ENCODE measurements around the gene PCIF1.
A peak's percentile ranks its signal among the peaks of the same experiment; 100 is the strongest.

Gene PCIF1

DNA sequence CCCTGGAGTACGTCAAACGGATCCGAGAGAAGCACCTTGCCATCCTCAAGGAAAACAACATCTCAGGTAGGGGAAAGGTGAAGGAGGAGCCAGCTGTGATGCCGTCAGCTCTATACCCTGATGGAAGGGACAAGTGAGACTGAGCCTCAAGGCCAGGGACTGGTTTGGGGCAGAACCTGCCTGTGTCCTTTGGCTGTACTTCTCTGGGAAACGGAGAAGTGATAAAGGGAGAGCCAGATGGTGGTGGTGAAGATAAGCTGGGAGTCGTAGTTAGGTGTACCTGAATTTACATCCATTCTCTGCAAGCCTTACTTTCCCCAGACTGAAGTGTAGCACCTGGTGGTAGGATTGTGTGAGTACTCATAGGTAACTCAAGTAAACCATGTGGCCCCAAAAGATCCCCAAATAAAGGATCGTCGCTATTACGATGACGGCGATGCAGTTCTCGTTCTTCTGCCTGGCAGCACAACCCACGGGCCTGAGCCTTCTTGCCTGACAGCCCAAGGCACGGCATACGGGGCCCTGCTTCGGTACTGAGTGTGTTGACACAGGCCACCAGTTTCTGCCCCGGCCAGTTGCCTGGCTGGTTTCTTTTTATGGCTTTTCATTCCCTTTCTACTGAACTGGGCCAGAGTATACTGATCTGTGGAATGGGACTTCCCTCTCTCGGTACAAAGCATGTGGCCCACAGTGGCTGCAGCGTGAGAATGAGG lies 10.6 kb downstream of the PCIF1 start:
- Histone ChIP-seq H3K4me3 (ENCODE audit: low read depth, low read length) (no peak overlapping the region), H3K27me3 (replicated peaks) (no peaks in the 10 kb centered on the region), H3K27ac (no peak overlapping the region), H3K36me3 (replicated peaks) (peaks cover 73% of the 10 kb centered on the region)
- TF ChIP-seq, protein P1, sequence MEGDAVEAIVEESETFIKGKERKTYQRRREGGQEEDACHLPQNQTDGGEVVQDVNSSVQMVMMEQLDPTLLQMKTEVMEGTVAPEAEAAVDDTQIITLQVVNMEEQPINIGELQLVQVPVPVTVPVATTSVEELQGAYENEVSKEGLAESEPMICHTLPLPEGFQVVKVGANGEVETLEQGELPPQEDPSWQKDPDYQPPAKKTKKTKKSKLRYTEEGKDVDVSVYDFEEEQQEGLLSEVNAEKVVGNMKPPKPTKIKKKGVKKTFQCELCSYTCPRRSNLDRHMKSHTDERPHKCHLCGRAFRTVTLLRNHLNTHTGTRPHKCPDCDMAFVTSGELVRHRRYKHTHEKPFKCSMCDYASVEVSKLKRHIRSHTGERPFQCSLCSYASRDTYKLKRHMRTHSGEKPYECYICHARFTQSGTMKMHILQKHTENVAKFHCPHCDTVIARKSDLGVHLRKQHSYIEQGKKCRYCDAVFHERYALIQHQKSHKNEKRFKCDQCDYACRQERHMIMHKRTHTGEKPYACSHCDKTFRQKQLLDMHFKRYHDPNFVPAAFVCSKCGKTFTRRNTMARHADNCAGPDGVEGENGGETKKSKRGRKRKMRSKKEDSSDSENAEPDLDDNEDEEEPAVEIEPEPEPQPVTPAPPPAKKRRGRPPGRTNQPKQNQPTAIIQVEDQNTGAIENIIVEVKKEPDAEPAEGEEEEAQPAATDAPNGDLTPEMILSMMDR (IDR thresholded peaks at IDR 0.05; ENCODE audit: low read depth, low read length, missing control alignments): peak; percentile 31
- in situ Hi-C loops (cut with HindIII; ENCODE audit: low pct_ligation_motif_present, low sequenced_read_pairs): no loop called here
- no peak for DNase-seq

DNA sequence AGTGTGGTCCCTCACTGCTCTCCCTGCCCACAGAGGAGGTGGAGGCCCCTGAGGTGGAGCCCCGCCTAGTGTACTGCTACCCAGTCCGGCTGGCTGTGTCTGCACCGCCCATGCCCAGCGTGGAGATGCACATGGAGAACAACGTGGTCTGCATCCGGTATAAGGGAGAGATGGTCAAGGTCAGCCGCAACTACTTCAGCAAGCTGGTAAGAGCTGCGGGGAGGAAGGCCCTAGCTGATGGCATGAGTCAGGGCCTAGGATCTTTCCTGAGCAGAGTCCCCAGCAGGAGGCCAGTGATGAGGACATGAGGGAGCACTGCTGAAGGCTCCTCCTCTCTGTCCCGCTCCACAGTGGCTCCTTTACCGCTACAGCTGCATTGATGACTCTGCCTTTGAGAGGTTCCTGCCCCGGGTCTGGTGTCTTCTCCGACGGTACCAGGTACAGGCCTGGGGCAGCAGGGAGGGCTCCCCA lies 11.2 kb downstream of the PCIF1 start:
- H3K27me3 ChIP-seq (replicated peaks): no peaks in the 10 kb centered on the region
- in situ Hi-C loops (cut with HindIII; ENCODE audit: low pct_ligation_motif_present, low sequenced_read_pairs): no loop called here
- H3K36me3 ChIP-seq (replicated peaks): peaks cover 73% of the 10 kb centered on the region
- peak overlapping the region; percentile 9 for H3K27ac ChIP-seq
- DNase-seq: peak; percentile 76
- H3K4me3 ChIP-seq (ENCODE audit: low read depth, low read length): no peak overlapping the region
- TF ChIP-seq, protein P1 (IDR thresholded peaks at IDR 0.05; ENCODE audit: low read depth, low read length, missing control alignments): no peak

DNA sequence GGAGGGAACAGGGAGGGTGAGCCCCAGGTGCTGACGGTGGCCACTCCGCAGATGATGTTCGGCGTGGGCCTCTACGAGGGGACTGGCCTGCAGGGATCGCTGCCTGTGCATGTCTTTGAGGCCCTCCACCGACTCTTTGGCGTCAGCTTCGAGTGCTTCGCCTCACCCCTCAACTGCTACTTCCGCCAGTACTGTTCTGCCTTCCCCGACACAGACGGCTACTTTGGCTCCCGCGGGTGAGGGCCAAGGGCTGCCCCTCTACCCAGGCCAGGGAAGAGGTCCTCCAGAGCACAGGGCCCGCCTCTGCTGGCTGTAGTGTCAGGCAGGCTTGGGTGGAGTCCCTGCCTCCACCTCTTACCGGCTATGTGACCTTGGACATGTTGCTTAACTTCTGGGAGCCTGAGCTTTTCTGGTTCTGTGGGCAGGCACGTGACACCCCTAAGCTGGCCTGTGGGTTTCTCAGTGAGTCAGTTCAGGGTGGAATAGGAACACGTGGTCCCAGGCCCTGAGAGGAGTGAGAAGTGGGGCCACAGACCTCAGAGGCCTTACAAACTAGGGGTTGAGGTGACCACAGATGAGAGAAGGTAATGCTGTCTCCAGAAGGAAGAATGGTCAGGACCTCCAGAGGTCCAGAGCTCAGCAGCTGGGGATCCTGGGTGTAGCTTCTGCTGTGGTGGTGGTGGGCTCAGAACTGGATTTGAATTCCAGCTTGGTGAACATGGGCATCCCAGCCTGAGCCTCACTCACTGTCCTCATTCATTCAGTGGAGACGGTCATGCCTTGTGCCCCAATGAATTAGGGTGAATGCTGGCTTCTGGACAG lies 11.9 kb downstream of the PCIF1 start:
- in situ Hi-C loops (cut with HindIII; ENCODE audit: low pct_ligation_motif_present, low sequenced_read_pairs): no loop called here
- TF ChIP-seq, protein P1 (IDR thresholded peaks at IDR 0.05; ENCODE audit: low read depth, low read length, missing control alignments): no peak
- Histone ChIP-seq H3K27ac (peak overlapping the region; percentile 9), H3K36me3 (replicated peaks) (peaks cover 74% of the 10 kb centered on the region), H3K27me3 (replicated peaks) (no peaks in the 10 kb centered on the region), H3K4me3 (ENCODE audit: low read depth, low read length) (no peak overlapping the region)
- DNase-seq: peak; percentile 16

DNA sequence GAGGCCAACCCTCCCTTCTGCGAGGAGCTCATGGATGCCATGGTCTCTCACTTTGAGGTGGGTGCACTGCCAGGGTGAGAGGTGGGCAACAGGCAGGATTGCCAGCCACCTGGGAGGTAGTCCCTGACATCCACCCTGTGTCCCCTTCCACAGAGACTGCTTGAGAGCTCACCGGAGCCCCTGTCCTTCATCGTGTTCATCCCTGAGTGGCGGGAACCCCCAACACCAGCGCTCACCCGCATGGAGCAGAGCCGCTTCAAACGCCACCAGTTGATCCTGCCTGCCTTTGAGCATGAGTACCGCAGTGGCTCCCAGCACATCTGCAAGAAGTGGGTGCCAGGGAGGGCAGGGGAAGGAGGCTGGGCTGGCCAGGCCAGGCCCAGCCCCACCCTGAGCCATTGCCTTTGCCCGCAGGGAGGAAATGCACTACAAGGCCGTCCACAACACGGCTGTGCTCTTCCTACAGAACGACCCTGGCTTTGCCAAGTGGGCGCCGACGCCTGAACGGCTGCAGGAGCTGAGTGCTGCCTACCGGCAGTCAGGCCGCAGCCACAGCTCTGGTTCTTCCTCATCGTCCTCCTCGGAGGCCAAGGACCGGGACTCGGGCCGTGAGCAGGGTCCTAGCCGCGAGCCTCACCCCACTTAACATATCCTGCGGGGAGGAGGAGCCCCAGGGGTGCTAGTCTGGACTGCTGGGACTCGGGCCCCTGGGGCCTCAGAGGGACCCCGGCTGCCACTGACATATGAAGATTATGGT lies 12.8 kb downstream of the PCIF1 start:
- H3K36me3 ChIP-seq (replicated peaks): peaks cover 81% of the 10 kb centered on the region
- H3K4me3 ChIP-seq (ENCODE audit: low read depth, low read length): no peak overlapping the region
- DNase-seq: no peak
- in situ Hi-C loops (cut with HindIII; ENCODE audit: low pct_ligation_motif_present, low sequenced_read_pairs): no loop called here
- H3K27me3 ChIP-seq (replicated peaks): no peaks in the 10 kb centered on the region
- TF ChIP-seq, protein P1 (IDR thresholded peaks at IDR 0.05; ENCODE audit: low read depth, low read length, missing control alignments): no peak
- H3K27ac ChIP-seq: no peak overlapping the region

DNA sequence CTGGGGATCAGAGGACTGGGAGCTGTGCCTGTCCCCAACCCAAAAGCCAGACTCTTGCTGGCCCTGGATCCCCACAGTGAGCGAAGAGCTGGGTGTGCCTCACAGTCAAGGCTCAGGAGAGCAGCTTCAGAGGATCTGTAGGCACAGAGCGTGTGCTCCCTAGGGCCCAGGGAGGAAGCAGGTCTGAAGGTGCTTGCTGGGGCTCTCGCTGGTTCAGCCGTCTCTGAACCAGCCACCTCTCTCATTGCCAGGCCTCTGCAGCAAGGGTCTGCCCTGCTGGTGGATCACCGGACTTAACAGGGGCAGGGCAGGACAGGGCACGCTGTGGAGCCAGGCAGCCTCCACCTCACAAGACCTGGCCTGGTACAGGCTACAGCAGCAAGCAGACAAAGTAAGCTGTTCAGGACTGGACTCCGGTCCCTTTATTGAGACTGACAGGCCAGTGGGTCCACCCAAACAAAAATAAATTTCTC lies 13.8 kb downstream of the PCIF1 start:
- in situ Hi-C loops (cut with HindIII; ENCODE audit: low pct_ligation_motif_present, low sequenced_read_pairs): no loop called here
- TF ChIP-seq, protein P1 (IDR thresholded peaks at IDR 0.05; ENCODE audit: low read depth, low read length, missing control alignments): no peak
- peaks cover 86% of the 10 kb centered on the region for H3K36me3 ChIP-seq (replicated peaks)
- H3K4me3 ChIP-seq (ENCODE audit: low read depth, low read length): no peak overlapping the region
- no peaks in the 10 kb centered on the region for H3K27me3 ChIP-seq (replicated peaks)
- H3K27ac ChIP-seq: no peak overlapping the region
- DNase-seq: no peak
